ENCODE measurements around the gene CTNNA2.

CTNNA2 gene

GRCh38 chr2:80531319-80531718 lies 1018.5 kb downstream of the CTNNA2 start:
- peak; percentile 19 for TF ChIP-seq CTCF (IDR thresholded peaks at IDR 0.05; ENCODE audit: insufficient read depth, low read depth, low read length, missing control alignments)
- peak; percentile 58 for DNase-seq (ENCODE audit: low read depth)
- peak overlapping the region; percentile 42 for H3K4me3 ChIP-seq (ENCODE audit: low read depth, low read length)

GRCh38 chr2:80545420-80546210 lies 1032.8 kb downstream of the CTNNA2 start:
- DNase-seq (ENCODE audit: low read depth), result no peak
- no peak overlapping the region for H3K4me3 ChIP-seq (ENCODE audit: low read depth, low read length)
- TF ChIP-seq CTCF (IDR thresholded peaks at IDR 0.05; ENCODE audit: insufficient read depth, low read depth, low read length, missing control alignments), result no peak

- no peak overlapping the region for H3K4me3 ChIP-seq (ENCODE audit: low read depth, low read length)
- no peak for DNase-seq (ENCODE audit: low read depth)
- no peak for TF ChIP-seq CTCF (IDR thresholded peaks at IDR 0.05; ENCODE audit: insufficient read depth, low read depth, low read length, missing control alignments)
These were observed 1033.9 kb downstream of the CTNNA2 start for GRCh38 chr2:80546766-80547165.

- TF ChIP-seq CTCF (IDR thresholded peaks at IDR 0.05; ENCODE audit: insufficient read depth, low read depth, low read length, missing control alignments), result no peak
- no peak for DNase-seq (ENCODE audit: low read depth)
- H3K4me3 ChIP-seq (ENCODE audit: low read depth, low read length), result no peak overlapping the region
These were observed 1034.5 kb downstream of the CTNNA2 start for GRCh38 chr2:80547344-80547743.

GRCh38 chr2:80548469-80548868 lies 1035.6 kb downstream of the CTNNA2 start:
- no peak overlapping the region for H3K4me3 ChIP-seq (ENCODE audit: low read depth, low read length)
- no peak for TF ChIP-seq CTCF (IDR thresholded peaks at IDR 0.05; ENCODE audit: insufficient read depth, low read depth, low read length, missing control alignments)
- DNase-seq (ENCODE audit: low read depth), result no peak

- no peak for DNase-seq (ENCODE audit: low read depth)
- no peak overlapping the region for H3K4me3 ChIP-seq (ENCODE audit: low read depth, low read length)
- no peak for TF ChIP-seq CTCF (IDR thresholded peaks at IDR 0.05; ENCODE audit: insufficient read depth, low read depth, low read length, missing control alignments)
These were observed 1037.0 kb downstream of the CTNNA2 start for GRCh38 chr2:80549901-80550300.

GRCh38 chr2:80560326-80560725 lies 1047.5 kb downstream of the CTNNA2 start:
- H3K4me3 ChIP-seq (ENCODE audit: low read depth, low read length), result no peak overlapping the region
- DNase-seq (ENCODE audit: low read depth), result no peak
- no peak for TF ChIP-seq CTCF (IDR thresholded peaks at IDR 0.05; ENCODE audit: insufficient read depth, low read depth, low read length, missing control alignments)
